Glomerular visceral epithelial cell (primary cell): Measurements from ENCODE around the gene ZBBX.
A peak's percentile ranks its signal among the peaks of the same experiment; 100 is the strongest.

Experiments used
- DNase-seq: peaks from one replicate; pipeline ENCODE4 v3.0.0-alpha.2; 2016; ENCODE audit errors: extremely low spot score

ZBBX gene

DNA sequence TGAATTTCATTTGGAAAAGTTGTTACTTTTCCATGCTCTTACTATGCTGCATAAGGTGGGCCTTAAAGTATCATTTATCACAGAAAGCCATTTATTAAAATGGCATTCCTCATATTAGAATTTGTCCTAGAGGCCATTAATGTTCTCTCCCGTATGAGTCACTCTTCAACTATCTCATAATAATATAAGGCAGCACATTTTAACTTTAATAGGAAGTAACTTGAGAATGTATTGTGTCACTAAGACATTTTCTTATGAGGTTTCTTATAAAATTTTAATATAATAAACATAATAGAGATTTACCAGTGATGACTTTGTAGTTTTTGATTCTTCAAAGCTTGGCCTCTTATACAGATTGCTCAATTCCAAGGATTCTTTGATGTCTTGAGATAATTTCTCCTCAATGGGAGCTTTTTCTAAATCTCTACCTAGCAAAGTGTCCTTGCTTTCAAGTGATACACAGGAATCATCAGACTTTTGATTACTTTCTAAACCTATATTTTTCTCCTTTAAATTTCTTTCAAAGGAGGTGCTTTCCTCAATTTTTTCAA, 74.7 kb downstream of the ZBBX start:
- DNase-seq: no peak

- no peak for DNase-seq
Observed at GRCh38 chr3:167304077-167304476, 76.0 kb downstream of the ZBBX start.

DNA sequence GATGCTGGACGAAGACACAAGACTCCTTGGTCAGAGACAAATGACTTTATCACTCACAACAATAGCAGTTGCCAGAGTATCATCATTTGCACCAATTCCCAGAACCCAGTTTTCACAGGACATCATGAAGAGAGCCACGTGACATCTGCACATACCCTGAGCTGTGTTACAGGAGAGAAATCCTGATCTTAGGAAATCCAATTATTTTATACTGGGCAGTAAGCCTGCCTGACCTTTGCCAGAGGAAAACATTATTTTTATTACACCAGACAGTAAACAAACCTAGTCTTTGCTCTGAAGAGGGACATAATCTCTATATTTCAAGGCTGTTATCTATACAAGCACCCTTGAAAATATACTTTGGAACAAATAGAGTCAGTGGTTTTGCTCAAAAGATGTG, 77.4 kb downstream of the ZBBX start:
- DNase-seq: no peak

DNA sequence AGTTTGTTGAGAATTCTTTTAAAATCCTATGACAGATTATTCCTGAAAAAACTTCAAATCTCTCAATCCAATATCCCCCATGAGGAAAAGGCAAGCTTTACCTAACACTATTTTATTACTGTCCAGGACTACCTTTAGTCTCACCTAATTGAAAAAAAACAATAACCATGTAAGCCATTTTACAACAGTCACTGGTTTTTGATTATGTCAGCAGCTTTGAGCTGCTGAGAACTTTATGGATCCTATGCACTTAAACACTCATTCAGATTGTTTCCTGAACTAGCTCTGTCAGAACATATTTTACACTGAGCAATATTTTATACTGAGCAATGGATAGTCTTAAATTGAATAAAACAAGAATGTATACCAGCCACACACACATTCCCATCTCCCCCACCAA, 79.9 kb downstream of the ZBBX start:
- no peak for DNase-seq

DNA sequence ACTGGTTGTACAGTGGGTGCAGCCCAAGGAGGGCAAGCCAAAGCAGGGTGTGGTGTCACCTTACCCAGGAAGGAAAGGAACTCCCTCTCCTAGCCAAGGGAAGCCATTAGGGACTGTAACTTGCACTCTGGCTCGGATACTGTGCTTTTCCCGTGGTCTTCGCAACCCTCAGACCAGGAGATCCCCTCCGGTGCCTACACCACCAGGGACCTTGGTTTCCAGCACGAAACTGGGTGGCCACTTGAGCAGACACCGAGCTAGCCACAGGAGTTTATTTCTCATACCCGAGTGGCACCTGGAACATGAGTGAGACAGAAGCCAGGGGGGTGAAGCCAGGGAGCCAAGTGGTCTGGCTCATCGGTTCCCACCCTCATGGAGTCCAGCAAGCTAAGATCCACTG, 90.7 kb downstream of the ZBBX start:
- DNase-seq: no peak

DNA sequence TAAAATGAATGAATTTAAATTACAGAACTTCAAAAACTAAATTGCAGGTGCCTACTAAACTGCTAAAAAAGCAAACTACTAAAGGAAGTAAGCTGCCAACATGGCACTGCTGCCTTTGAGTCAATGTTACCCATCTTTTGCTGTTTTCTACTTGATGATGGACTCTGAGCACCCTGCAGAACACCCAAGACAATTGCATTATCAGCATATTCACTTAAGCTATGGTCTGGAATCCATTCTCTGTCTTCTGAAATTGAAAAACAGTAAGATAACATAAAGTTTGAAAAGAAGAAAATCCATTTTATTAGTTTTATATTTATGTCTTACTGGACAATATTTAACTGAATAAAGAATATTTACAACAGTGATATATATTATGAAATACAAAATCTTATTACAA, 91.4 kb downstream of the ZBBX start:
- no peak for DNase-seq

- no peak for DNase-seq
Observed at GRCh38 chr3:167287308-167287707, 92.8 kb downstream of the ZBBX start.

DNA sequence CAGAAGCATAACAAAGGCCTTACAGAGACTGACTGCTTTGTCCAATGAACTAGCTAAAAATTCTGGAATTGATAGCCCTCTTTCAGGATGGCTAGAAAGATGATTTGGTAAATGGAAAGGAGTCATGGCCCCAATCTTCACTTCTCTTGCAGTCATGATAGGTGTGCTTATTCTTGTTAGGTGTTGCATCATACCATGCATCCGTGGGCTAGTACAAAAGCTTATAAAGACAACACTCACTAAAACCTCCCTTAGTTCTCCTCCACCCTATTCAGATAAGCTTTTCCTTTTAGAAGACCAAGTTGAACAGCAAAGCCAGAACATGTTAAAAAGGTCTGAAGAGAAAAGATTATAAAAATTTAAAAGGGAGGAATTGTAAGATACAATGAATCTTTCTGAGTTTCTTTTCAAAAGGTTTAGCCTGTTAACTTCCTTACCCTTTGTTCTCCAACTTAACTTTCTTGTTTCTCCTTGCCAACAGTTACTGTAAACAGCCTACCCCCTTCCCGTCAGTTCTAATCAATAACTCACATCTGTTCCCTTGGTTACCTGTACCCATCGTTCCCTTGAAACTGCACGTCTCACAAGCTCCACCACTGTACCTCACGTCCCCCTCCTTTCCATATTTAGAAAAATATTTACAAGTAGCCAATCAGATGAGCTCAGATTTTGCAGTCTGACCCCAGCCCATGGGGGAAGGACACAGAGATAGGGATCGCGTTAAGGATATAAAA, 105.8 kb downstream of the ZBBX start:
- DNase-seq: no peak

- DNase-seq: no peak
Observed at GRCh38 chr3:167253037-167253436, 127.1 kb downstream of the ZBBX start.

DNA sequence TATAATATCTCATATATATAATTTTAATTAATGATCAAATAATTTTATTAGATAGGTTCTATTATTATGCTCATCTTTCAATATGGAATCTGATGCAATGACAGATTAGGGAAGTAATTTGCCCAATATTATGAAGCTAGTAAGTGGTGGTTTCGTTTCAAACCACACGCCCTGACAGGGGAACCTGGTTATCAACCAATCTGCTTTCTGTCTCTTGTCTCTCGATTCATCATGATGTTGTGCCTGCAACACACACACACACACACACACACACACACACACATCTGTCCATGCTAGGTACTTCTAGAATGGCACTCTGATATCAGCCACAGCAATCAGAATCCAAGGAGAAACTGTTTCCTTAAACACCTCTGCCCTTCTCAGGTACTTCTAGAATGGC, 128.4 kb downstream of the ZBBX start:
- no peak for DNase-seq

GRCh38 chr3:167246252-167246651, 133.8 kb downstream of the ZBBX start:
- DNase-seq: no peak

- no peak for DNase-seq
Observed at GRCh38 chr3:167241048-167241845, 138.8 kb downstream of the ZBBX start.

- DNase-seq: peak; percentile 47
Observed at GRCh38 chr3:167228135-167228534, 152.0 kb downstream of the ZBBX start.

- no peak for DNase-seq
Observed at GRCh38 chr3:167225821-167226220, 154.3 kb downstream of the ZBBX start.

DNA sequence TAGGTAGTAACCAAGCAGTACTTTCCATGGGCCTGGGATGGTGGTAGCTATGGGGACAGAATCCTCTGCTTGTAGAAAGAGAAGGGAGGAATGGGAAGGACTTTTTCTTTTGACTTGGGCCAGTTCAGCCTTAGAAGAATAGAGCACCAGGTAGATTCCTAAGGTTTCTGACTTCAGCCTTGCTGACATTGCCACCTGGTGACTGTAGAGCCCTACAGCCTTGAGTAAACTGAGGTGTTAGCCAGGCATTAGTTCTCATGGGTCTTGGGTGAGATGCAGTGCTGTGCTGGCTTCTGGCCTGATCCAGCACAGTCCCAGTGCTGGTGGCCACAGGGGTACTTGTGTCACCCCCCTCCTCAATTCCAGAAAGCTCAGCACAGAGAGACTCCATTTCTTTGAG, 171.1 kb downstream of the ZBBX start:
- no peak for DNase-seq

DNA sequence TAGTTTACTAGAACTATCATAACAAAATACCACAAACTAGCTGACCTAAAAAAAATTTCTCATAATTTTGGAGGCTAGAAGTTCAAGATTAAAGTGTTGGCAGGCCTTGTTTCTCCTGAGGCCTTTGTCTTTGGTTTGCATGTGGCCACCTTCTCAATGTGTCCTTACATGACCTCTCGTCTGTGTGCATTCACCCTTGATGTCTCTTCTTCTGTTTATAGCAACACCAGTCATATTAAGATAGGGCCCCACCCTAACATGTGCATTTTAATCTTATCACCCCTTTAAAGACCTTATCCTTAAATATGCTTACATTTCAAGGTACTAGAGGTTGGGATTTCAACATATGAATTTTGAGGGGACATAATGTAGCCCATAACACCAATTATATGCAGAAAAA, 177.0 kb downstream of the ZBBX start:
- no peak for DNase-seq

DNA sequence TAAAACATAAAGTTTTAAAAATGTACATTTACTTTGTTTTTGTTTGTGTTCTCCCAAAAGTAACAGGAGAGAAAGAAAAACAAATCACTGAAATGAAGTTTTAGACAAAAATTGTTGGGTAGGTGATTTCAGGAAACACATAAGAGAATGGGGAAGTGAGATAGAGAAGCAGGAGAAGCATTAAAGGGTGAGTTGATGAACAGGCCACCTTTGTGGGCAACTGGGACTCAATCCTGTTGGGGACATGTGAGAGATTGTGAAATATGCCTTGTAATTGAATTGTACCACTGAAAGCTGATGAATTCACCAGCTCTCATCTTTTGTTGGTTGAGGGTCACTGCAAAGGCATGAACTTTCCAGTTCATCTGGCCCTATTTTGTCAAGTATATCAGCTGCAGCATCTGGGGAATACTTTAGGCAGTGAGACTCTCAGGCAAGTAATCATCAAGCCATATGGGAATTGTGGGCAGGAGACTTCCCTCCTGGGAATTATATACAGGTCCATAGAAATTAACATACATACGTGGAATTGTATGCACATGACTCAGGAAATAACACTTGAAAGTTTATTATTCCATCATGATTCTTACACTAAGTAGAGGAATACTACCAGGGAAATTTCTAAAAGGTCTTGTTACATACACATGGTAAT, 181.0 kb downstream of the ZBBX start:
- no peak for DNase-seq
